HEK293T (cell line): ENCODE measurements around the gene EGLN1.

Experiments used
- BHLHE40 ChIP-seq: fragments of 450-650 bp; IDR thresholded peaks from 2 replicates; pipeline ENCODE4 v1.6.1; 2016; ENCODE audit warnings: mild to moderate bottlenecking, moderate library complexity, borderline replicate concordance
- ELF4 ChIP-seq: fragments of 450-650 bp; IDR thresholded peaks from 2 replicates; pipeline ENCODE4 v1.6.1; 2017; ENCODE audit warnings: antibody characterized with exemption
- FOXM1 ChIP-seq: fragments of 450-650 bp; IDR thresholded peaks from 2 replicates; pipeline ENCODE4 v1.6.1; 2017; ENCODE audit warnings: mild to moderate bottlenecking, borderline replicate concordance
- SP1 ChIP-seq: fragments of 450-650 bp; IDR thresholded peaks from 2 replicates; pipeline ENCODE4 v1.6.1; 2017
- ZNF384 ChIP-seq: fragments of 450-650 bp; IDR thresholded peaks from 2 replicates; pipeline ENCODE4 v1.6.1; 2016

DNA sequence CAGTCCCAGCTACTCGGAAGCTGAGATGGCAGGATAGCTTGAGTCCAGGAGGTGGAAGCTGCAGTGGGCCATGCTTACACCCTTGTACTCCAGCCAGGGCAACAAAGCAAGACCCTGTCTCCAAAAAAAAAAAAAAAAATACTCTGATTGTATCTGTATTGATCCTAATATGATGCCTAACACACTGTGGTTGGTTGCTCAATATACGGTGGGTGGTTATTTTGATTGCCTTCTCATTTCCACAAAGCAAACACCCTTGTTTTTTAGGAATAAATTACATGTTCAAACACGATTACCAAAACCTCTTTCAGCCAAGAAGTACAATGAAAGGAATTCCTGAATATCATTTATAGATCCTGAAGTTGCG, 3.4 kb downstream of the EGLN1 start:
- TF ChIP-seq BHLHE40 (no peak), FOXM1 (no peak), ZNF384 (peak; percentile 84), SP1 (no peak), ELF4 (no peak)
